SK-N-SH (cell line): ENCODE measurements around the gene EIF5A.

ENCODE experiments used
- CHD2 ChIP-seq: fragments of 150-350 bp; IDR thresholded peaks from 2 replicates; pipeline ENCODE4 v1.6.1; 2018; ENCODE audit warnings: low read length; ENCODE audit not compliant: partially characterized antibody
- GABPA ChIP-seq: IDR thresholded peaks from 2 replicates; pipeline ENCODE4 v1.4.0; 2012; ENCODE audit warnings: low read depth, mild to moderate bottlenecking
- JUND ChIP-seq: IDR thresholded peaks from 2 replicates; pipeline ENCODE4 v1.4.0; 2012
- POLR2AphosphoS5 ChIP-seq: IDR thresholded peaks from 2 replicates; pipeline ENCODE4 v1.6.1; 2012; ENCODE audit warnings: low read depth, low read length
- RAD21 ChIP-seq: IDR thresholded peaks from 2 replicates; pipeline ENCODE4 v1.6.1; 2012; ENCODE audit warnings: mild to moderate bottlenecking, low read length
- YY1 ChIP-seq: IDR thresholded peaks from 2 replicates; pipeline ENCODE4 v1.4.0; 2012; ENCODE audit warnings: low read depth, mild to moderate bottlenecking
- TF ChIP-seq, protein P1 (sequence below): fragments of 200-600 bp; sonication (generic); IDR thresholded peaks from 2 replicates; pipeline ENCODE4 v1.6.1; 2017; ENCODE audit warnings: antibody characterized with exemption, mild to moderate bottlenecking, moderate library complexity
- TF ChIP-seq, protein P2 (sequence below): IDR thresholded peaks from 2 replicates; pipeline ENCODE4 v1.4.0; 2012; ENCODE audit warnings: low read depth, borderline replicate concordance
- TF ChIP-seq, protein P3 (sequence below): fragments of 150-350 bp; IDR thresholded peaks from 2 replicates; pipeline ENCODE4 v1.6.1; 2017; ENCODE audit warnings: antibody characterized with exemption, low read length, low read depth, borderline replicate concordance

DNA sequence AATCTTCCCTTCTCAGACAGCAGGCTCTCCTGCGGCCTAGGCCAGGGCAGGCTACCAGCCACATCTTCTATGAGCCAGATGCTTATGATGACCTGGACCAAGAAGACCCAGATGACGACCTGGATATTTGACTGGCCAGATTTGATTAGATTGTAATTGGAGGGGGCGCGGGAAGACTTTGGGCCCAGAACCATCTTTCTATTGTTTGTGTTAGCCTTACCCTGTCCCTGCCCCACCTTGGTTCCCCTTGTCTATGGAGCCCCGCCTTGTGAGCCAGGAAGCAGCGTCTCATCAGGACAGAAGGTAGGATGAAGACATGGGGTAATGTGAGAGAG lies 47.9 kb upstream of the EIF5A start:
- TF ChIP-seq, protein P1, sequence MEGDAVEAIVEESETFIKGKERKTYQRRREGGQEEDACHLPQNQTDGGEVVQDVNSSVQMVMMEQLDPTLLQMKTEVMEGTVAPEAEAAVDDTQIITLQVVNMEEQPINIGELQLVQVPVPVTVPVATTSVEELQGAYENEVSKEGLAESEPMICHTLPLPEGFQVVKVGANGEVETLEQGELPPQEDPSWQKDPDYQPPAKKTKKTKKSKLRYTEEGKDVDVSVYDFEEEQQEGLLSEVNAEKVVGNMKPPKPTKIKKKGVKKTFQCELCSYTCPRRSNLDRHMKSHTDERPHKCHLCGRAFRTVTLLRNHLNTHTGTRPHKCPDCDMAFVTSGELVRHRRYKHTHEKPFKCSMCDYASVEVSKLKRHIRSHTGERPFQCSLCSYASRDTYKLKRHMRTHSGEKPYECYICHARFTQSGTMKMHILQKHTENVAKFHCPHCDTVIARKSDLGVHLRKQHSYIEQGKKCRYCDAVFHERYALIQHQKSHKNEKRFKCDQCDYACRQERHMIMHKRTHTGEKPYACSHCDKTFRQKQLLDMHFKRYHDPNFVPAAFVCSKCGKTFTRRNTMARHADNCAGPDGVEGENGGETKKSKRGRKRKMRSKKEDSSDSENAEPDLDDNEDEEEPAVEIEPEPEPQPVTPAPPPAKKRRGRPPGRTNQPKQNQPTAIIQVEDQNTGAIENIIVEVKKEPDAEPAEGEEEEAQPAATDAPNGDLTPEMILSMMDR, result no peak
- TF ChIP-seq, protein P2, sequence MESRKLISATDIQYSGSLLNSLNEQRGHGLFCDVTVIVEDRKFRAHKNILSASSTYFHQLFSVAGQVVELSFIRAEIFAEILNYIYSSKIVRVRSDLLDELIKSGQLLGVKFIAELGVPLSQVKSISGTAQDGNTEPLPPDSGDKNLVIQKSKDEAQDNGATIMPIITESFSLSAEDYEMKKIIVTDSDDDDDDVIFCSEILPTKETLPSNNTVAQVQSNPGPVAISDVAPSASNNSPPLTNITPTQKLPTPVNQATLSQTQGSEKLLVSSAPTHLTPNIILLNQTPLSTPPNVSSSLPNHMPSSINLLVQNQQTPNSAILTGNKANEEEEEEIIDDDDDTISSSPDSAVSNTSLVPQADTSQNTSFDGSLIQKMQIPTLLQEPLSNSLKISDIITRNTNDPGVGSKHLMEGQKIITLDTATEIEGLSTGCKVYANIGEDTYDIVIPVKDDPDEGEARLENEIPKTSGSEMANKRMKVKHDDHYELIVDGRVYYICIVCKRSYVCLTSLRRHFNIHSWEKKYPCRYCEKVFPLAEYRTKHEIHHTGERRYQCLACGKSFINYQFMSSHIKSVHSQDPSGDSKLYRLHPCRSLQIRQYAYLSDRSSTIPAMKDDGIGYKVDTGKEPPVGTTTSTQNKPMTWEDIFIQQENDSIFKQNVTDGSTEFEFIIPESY, result no peak
- TF ChIP-seq, protein P3, sequence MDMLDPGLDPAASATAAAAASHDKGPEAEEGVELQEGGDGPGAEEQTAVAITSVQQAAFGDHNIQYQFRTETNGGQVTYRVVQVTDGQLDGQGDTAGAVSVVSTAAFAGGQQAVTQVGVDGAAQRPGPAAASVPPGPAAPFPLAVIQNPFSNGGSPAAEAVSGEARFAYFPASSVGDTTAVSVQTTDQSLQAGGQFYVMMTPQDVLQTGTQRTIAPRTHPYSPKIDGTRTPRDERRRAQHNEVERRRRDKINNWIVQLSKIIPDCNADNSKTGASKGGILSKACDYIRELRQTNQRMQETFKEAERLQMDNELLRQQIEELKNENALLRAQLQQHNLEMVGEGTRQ, result no peak
- TF ChIP-seq POLR2AphosphoS5, result no peak
- TF ChIP-seq GABPA, result no peak
- no peak for TF ChIP-seq JUND
- TF ChIP-seq RAD21, result no peak
- no peak for TF ChIP-seq CHD2
- no peak for TF ChIP-seq YY1
